ENCODE measurements around the gene CASTOR1.

Gene CASTOR1

GRCh38 chr22:30289980-30290313, 642 bp upstream of the CASTOR1 start:
- TF ChIP-seq CTCF (IDR thresholded peaks at IDR 0.05; ENCODE audit: control insufficient read depth, extremely low read depth, insufficient read depth) = no peak
- peak overlapping the region; percentile 78 for H3K4me3 ChIP-seq (ENCODE audit: low read depth, low read length)
- no peak for DNase-seq (ENCODE audit: low read depth)

- no peak for DNase-seq (ENCODE audit: low read depth)
- no peak for TF ChIP-seq CTCF (IDR thresholded peaks at IDR 0.05; ENCODE audit: control insufficient read depth, extremely low read depth, insufficient read depth)
Measured at GRCh38 chr22:30288419-30289140, 725 bp downstream of the CASTOR1 start.

GRCh38 chr22:30287648-30288418, 1.5 kb downstream of the CASTOR1 start:
- peak overlapping the region; percentile 78; the same call in 1 of the 2 replicates for H3K4me3 ChIP-seq (ENCODE audit: low read depth, low read length)
- peak; percentile 55 for TF ChIP-seq CTCF (IDR thresholded peaks at IDR 0.05; ENCODE audit: control insufficient read depth, extremely low read depth, insufficient read depth)

More at GRCh38 chr22:30288419-30289140, 725 bp downstream of the CASTOR1 start:
- peak overlapping the region; percentile 78 for H3K4me3 ChIP-seq (ENCODE audit: low read depth, low read length)

GRCh38 chr22:30286813-30287647, 2.3 kb downstream of the CASTOR1 start:
- no peak for DNase-seq (ENCODE audit: low read depth)
- no peak overlapping the region for H3K4me3 ChIP-seq (ENCODE audit: low read depth, low read length)
- TF ChIP-seq CTCF (IDR thresholded peaks at IDR 0.05; ENCODE audit: control insufficient read depth, extremely low read depth, insufficient read depth) = peak; percentile 88

More at GRCh38 chr22:30287648-30288418, 1.5 kb downstream of the CASTOR1 start:
- DNase-seq (ENCODE audit: low read depth) = peak; percentile 58

GRCh38 chr22:30286331-30286730, 3.0 kb downstream of the CASTOR1 start:
- no peak overlapping the region for H3K4me3 ChIP-seq (ENCODE audit: low read depth, low read length)
- DNase-seq (ENCODE audit: low read depth) = no peak
- TF ChIP-seq CTCF (IDR thresholded peaks at IDR 0.05; ENCODE audit: control insufficient read depth, extremely low read depth, insufficient read depth) = no peak

- no peak for TF ChIP-seq CTCF (IDR thresholded peaks at IDR 0.05; ENCODE audit: control insufficient read depth, extremely low read depth, insufficient read depth)
- H3K4me3 ChIP-seq (ENCODE audit: low read depth, low read length) = no peak overlapping the region
- DNase-seq (ENCODE audit: low read depth) = no peak
Measured at GRCh38 chr22:30285846-30286200, 3.5 kb downstream of the CASTOR1 start.

All from LNCaP clone FGC (cell line).